DMS53 treated with DMSO at 0.1 percent for 48 hours (cell line): Measurements from ENCODE around the gene GALNT9.
"Not testable (repeated sequence)": the region's sequence is repeated elsewhere in the genome, so short reads cannot be mapped to it uniquely, and the experiment has no call there.

Experiments
- DNase-seq: peaks from one replicate; lab custom pipeline; 2025; ENCODE audit not compliant: unreplicated experiment; lab: John Stamatoyannopoulos, UW

The GALNT9 gene

GRCh38 chr12:132358241-132359225, 29.1 kb upstream of the GALNT9 start:
- DNase-seq = not testable (repeated sequence)

DNA sequence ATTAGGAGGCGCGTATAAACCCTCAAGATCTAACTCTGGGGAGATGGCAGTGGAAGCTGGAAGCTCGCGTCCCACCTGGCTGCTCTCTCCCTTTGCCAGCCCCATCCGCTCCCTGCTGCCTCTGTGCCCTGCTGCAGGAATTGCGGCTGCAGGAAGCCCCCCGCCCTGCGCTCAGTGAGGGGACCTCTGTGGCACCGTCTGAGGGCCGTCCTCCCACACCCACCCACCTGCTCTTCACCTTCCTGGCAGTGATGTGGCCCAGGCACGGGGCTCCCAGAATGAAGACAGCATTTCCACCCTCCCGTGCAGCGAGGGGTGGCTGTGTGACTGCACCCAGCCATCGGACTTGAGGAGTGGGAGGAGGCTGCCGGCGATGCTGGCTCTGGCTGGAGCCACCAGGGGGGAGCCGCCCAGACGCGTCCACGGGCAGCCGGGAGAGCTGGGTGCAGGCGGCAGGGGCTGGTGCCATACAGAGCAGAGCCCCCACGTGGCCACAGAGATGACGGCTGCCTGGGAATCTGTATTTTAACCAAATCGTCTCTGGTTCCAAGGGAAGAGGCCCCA, 28.3 kb upstream of the GALNT9 start:
- DNase-seq = no peak

DNA sequence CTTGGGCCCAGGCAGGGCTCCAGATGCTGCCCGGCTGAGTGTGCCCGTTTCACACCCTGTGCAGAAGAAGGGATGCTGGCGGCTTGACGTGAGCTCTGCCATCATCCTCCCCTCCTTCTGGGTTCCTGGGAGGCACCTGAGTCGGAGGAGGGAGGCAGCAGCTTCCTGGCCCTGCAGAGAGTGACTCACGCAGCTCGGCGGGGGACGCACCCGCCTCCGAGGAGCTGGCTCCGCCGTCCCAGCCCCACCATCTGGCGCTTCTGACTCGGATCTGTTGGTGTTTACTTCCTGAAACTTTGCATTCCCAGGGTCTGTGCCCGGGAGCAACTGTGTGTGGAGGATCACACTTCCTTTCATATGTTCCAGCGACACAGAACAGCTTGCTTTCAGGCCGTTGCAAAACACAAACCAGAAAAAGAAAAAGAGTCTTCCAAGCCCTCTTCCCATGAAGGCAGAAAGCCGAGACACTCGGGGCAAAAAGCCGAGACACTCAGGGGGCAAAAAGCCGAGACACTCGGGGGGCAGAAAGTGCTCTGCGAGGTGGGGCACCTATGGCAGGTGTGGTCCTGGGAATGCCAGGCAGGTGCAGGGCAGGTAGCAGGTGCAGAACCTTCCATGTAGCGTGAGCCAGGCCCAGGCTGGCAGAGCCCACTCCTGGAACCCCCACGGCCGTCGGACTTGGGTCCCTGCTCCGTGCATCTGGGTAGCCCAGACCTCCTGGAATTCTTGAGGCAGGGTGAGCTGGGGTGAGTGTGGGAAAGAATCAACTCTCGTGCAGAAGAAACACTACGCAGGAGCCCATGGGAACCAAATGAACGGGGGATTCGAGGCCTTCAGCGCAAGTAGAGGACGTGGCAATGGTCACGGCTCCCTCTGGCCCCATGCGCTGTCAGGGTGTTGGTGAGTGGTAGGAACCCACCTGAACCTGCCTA, 27.6 kb upstream of the GALNT9 start:
- no peak for DNase-seq

GRCh38 chr12:132355742-132356681, 26.6 kb upstream of the GALNT9 start:
- DNase-seq = no peak

GRCh38 chr12:132354982-132355680, 25.7 kb upstream of the GALNT9 start:
- no peak for DNase-seq

DNA sequence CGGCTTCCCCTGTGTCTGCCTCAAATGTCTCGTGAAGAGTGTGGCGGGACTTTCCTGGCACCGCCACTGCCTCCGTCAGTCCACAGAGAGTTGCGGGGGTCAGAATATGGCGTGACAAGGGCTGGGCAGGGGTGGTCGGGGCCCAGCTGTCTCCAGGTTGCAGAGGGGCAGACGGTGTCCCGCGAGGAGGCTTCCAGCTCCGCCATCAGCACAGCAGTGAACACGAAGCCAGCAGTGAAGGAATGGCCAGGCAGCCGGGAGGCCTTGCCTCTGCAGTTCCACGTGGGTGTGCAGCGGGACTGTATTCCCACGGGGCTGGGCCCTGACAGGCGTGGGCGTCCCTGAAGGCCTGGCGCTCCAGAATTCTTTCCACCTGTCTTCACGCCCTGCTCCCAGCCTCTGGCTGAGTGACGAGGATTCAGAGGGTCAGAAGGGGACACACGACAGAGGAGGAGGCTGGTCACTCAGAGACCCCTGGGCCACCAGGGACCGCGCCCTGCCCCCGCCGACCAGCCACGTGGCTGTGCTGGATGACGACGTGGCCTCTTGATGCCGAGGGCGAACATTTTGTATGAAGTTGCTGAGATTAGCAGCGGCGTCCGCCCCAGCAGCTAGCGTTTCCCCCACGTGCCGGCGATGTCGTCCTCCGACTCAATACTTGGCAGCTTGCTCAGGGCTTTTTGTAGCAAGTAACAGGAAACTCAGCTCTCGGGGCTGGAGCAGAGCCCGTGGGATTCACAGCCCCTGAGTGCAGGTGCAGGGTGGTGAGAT, 25.0 kb upstream of the GALNT9 start:
- no peak for DNase-seq

GRCh38 chr12:132353811-132354210, 24.4 kb upstream of the GALNT9 start:
- no peak for DNase-seq

- DNase-seq = no peak
Observed at GRCh38 chr12:132352896-132353800, 23.8 kb upstream of the GALNT9 start.

GRCh38 chr12:132351751-132352495, 22.5 kb upstream of the GALNT9 start:
- DNase-seq = no peak

- DNase-seq = no peak
Observed at GRCh38 chr12:132349501-132350131, 20.2 kb upstream of the GALNT9 start.

- no peak for DNase-seq
Observed at GRCh38 chr12:132348176-132348575, 18.8 kb upstream of the GALNT9 start.

DNA sequence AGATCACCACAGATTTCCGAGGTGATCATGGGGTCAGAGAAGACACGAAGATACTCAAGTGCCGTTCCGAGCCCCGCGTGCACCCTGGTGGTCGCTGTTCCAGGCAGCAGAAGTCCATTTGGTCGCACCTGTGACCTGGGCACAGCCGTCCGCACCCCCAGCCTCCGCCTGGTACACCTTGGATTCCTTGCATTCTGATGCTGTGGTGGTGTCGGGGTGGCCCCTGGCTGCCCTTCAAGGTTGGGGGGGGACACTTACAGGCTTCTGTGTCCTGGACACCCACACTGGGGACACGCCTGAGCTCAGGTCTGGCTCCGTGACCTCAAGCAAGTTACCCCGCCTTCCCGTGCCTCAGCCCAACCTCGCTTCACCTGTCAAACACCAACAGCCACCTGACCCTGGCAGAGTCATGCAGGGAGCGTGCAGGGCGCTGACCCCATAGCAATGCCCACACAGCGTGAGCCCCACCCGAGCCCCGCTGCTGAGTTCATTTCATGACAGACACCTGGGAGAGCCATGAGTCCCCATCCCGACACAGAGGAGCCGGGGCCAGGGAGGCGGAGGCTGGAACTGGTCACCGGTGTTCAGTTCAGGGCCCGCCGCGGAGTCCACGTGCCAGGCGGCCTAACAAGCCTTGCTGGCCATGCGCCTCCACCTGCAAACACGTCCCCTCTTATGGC, 17.9 kb upstream of the GALNT9 start:
- no peak for DNase-seq

DNA sequence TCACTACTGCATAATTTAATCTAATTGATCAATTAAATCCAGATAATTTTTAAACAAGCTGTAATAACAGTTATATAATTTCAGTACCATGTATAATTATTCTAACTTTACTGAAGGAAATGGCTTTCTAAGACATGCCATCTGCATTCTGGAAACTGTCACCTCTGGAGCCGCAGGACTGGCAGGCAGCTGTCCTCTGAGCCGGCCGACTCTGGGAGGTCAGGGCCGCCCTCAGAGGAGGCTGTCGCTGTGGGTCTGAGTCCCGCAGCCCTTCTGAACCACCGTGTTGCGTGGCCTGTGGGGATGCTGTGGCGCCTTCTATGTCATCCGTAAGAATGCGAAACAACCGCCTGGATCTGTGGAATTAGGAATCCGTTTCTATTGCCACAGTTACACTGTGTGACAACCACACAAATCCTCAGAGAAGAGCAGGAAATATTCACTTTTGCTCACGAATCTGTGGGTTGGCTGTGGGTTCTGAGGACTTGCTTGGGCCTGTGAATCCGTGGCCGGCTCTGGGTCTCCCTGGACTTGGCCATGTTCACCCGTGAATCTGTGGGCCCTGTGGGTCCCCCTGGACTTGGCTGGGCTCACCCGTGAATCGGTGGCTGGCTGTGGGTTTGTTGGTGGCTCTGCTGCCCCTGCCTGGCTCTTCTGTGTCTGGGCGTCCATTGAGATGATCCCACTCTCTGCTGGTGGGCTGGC, 17.2 kb upstream of the GALNT9 start:
- no peak for DNase-seq

GRCh38 chr12:132345561-132346200, 16.3 kb upstream of the GALNT9 start:
- DNase-seq = no peak

- no peak for DNase-seq
Observed at GRCh38 chr12:132345126-132345525, 15.7 kb upstream of the GALNT9 start.
